H1 (cell line): Measurements from ENCODE around the gene CAMK2B. TPM values are rescaled to one million over a fixed set of nuclear protein-coding genes. Genes with fewer than 3 reads are reported as not detected.
A peak's percentile ranks its signal among the peaks of the same experiment; 100 is the strongest.

Experiments used
- CTCF ChIA-PET: fragments of 300-600 bp; sonication (Branson Sonifier 250); formaldehyde crosslinking; loops from one replicate; lab custom pipeline; 2021; ENCODE audit not compliant: partially characterized antibody; lab: Charles Lee
- POLR2A ChIA-PET: fragments of 300-600 bp; sonication (Branson Sonifier 250); formaldehyde crosslinking; loops from one replicate; lab custom pipeline; 2021; ENCODE audit warnings: inconsistent platforms; ENCODE audit not compliant: partially characterized antibody; lab: Charles Lee
- DNase-seq, 2 experiments: peaks; one replicate each; pipeline versions ENCODE4 v3.0.0 to v3.0.0-alpha.2; 2010 to 2022; ENCODE audit warnings: low spot score in 2 of 2, low read depth in 1 of 2, mixed read lengths in 1 of 2
- FAIRE-seq: peaks from 2 replicates; lab custom pipeline; 2011; peaks lifted over from hg19 to GRCh38; lab: Jason Lieb, UNC
- H2AFZ ChIP-seq: 2 replicates; pipeline ENCODE4 v1.8.1; 2012; ENCODE audit warnings: low read length, inconsistent platforms
- H2AK5ac ChIP-seq: 2 replicates; pipeline ENCODE4 v1.6.1; 2013; ENCODE audit warnings: low read depth, low read length
- H2BK120ac ChIP-seq: replicated peaks from 2 replicates; pipeline ENCODE3; 2013; ENCODE audit warnings: low read depth, low read length, inconsistent platforms
- H2BK12ac ChIP-seq: 2 replicates; pipeline ENCODE4 v1.6.1; 2013; ENCODE audit warnings: low read depth, low read length
- H2BK15ac ChIP-seq: 2 replicates; pipeline ENCODE4 v1.6.1; 2013; ENCODE audit warnings: low read length
- H2BK20ac ChIP-seq: 2 replicates; pipeline ENCODE4 v1.6.1; 2013; ENCODE audit warnings: low read length
- H2BK5ac ChIP-seq: 2 replicates; pipeline ENCODE4 v1.6.1; 2013; ENCODE audit warnings: low read depth, low read length
- H3K14ac ChIP-seq: 2 replicates; pipeline ENCODE4 v1.6.1; 2013; ENCODE audit warnings: inconsistent platforms; ENCODE audit not compliant: insufficient read length
- H3K18ac ChIP-seq: 2 replicates; pipeline ENCODE4 v1.6.1; 2013; ENCODE audit warnings: low read length; ENCODE audit errors: extremely low read depth
- H3K23ac ChIP-seq: 2 replicates; pipeline ENCODE4 v1.6.1; 2013; ENCODE audit warnings: inconsistent platforms; ENCODE audit not compliant: insufficient read length
- H3K23me2 ChIP-seq: 2 replicates; pipeline ENCODE4 v1.6.1; 2013; ENCODE audit warnings: low read depth, low read length
- H3K27ac ChIP-seq: 2 replicates; pipeline ENCODE4 v1.6.1; 2011; ENCODE audit warnings: low read depth, low read length, inconsistent platforms
- H3K27me3 ChIP-seq, 4 experiments: replicated peaks in 1 of 4; 1 replicate in 1 of 4; 2 replicates in 3 of 4; pipeline versions ENCODE4 v1.6.1 to v1.8.1; 2011 to 2013; ENCODE audit warnings: low read length in 3 of 4, mild to moderate bottlenecking in 3 of 4, inconsistent platforms in 2 of 4, mixed read lengths in 2 of 4, moderate library complexity in 1 of 4; ENCODE audit not compliant: control insufficient read depth in 3 of 4, insufficient read depth in 3 of 4; ENCODE audit errors: extremely low read depth in 1 of 4
- H3K36me3 ChIP-seq, 4 experiments: 2 replicates each; pipeline versions ENCODE4 v1.6.1 to v1.8.1; 2011 to 2013; ENCODE audit warnings: mild to moderate bottlenecking in 4 of 4, low read length in 3 of 4, moderate library complexity in 2 of 4, control low read depth in 1 of 4, inconsistent platforms in 1 of 4; ENCODE audit not compliant: insufficient read depth in 4 of 4, control insufficient read depth in 2 of 4
- H3K4ac ChIP-seq: replicated peaks from 2 replicates; pipeline ENCODE3; 2013; ENCODE audit warnings: low read length, low read depth, mixed read lengths, inconsistent platforms; ENCODE audit not compliant: insufficient read length
- H3K4me1 ChIP-seq, 4 experiments: replicated peaks in 1 of 4; 1 replicate in 1 of 4; 2 replicates in 3 of 4; pipeline versions ENCODE4 v1.6.1 to v1.8.1; 2011 to 2013; ENCODE audit warnings: low read length in 3 of 4, inconsistent platforms in 2 of 4, mixed read lengths in 1 of 4; ENCODE audit not compliant: insufficient read depth in 4 of 4, control insufficient read depth in 3 of 4
- H3K4me2 ChIP-seq, 2 experiments: 2 replicates each; pipeline versions ENCODE4 v1.6.1 to v1.8.1; 2011 to 2013; ENCODE audit warnings: low read depth in 2 of 2, low read length in 2 of 2, control low read depth in 1 of 2, inconsistent platforms in 1 of 2, mild to moderate bottlenecking in 1 of 2; ENCODE audit not compliant: insufficient read depth in 1 of 2
- H3K4me3 ChIP-seq, 4 experiments: fragments of 200-600, 300-600 bp in 1 of 4; sonication (generic), shearing (Covaris generic), sonication (Bioruptor Twin) in 1 of 4; 2 replicates each; pipeline versions ENCODE4 v1.5.1 to v1.8.1; 2011 to 2016; ENCODE audit warnings: low read length in 4 of 4, low read depth in 3 of 4, control low read depth in 2 of 4, inconsistent platforms in 2 of 4, mild to moderate bottlenecking in 2 of 4, mixed read lengths in 1 of 4, moderate library complexity in 1 of 4; ENCODE audit not compliant: insufficient read depth in 2 of 4; ENCODE audit errors: extremely low read depth in 1 of 4
- H3K56ac ChIP-seq: replicated peaks from 2 replicates; pipeline ENCODE3; 2013; ENCODE audit warnings: low read depth, mild to moderate bottlenecking, mixed read lengths, low read length, inconsistent platforms; ENCODE audit not compliant: insufficient read length
- H3K79me1 ChIP-seq: 2 replicates; pipeline ENCODE4 v1.6.1; 2013; ENCODE audit warnings: low read depth, low read length, control low read depth
- H3K79me2 ChIP-seq, 2 experiments: 2 replicates each; pipeline versions ENCODE4 v1.6.1 to v1.8.1; 2012 to 2013; ENCODE audit warnings: low read length in 2 of 2, mild to moderate bottlenecking in 2 of 2, inconsistent platforms in 1 of 2; ENCODE audit not compliant: insufficient read depth in 2 of 2, control insufficient read depth in 1 of 2
- H3K9ac ChIP-seq, 4 experiments: replicated peaks in 1 of 4; 1 replicate in 1 of 4; 2 replicates in 3 of 4; pipeline versions ENCODE4 v1.6.1 to v1.8.1; 2011 to 2013; ENCODE audit warnings: low read depth in 3 of 4, low read length in 3 of 4, control low read depth in 2 of 4, mild to moderate bottlenecking in 2 of 4, moderate library complexity in 2 of 4, inconsistent platforms in 1 of 4; ENCODE audit errors: extremely low read depth in 1 of 4
- H3K9me3 ChIP-seq, 2 experiments: 2 replicates each; pipeline versions ENCODE4 v1.6.1 to v1.8.1; 2012 to 2013; ENCODE audit warnings: mild to moderate bottlenecking in 2 of 2, moderate library complexity in 2 of 2, control low read depth in 1 of 2, inconsistent platforms in 1 of 2, low read depth in 1 of 2, low read length in 1 of 2, mixed read lengths in 1 of 2; ENCODE audit not compliant: insufficient read depth in 2 of 2
- H4K20me1 ChIP-seq, 2 experiments: replicated peaks in 1 of 2; 2 replicates each; pipeline versions ENCODE3 to v1.8.1; 2011 to 2013; ENCODE audit warnings: inconsistent platforms in 2 of 2, low read length in 2 of 2, mild to moderate bottlenecking in 1 of 2; ENCODE audit not compliant: insufficient read depth in 2 of 2, control insufficient read depth in 1 of 2
- H4K5ac ChIP-seq: 2 replicates; pipeline ENCODE4 v1.6.1; 2013; ENCODE audit warnings: low read length, low read depth, mixed read lengths, inconsistent platforms; ENCODE audit not compliant: insufficient read length
- H4K8ac ChIP-seq: 2 replicates; pipeline ENCODE4 v1.8.0; 2013; ENCODE audit warnings: mild to moderate bottlenecking, moderate library complexity, low read length, inconsistent platforms; ENCODE audit not compliant: insufficient read depth; ENCODE audit errors: extremely low read depth
- H4K91ac ChIP-seq: replicated peaks from 2 replicates; pipeline ENCODE3; 2013; ENCODE audit warnings: low read length, mixed read lengths, inconsistent platforms; ENCODE audit not compliant: insufficient read length
- CBX8 ChIP-seq: fragments of 300-800, 300-1000 bp; sonication (generic); IDR thresholded peaks from 2 replicates; pipeline ENCODE4 v1.7.1; 2016; ENCODE audit warnings: low read depth, low read length, borderline replicate concordance
- GTF2F1 ChIP-seq: IDR thresholded peaks from 2 replicates; pipeline ENCODE4 v1.6.1; 2012; ENCODE audit warnings: low read depth, low read length, improper control_type of control experiment, borderline replicate concordance
- KDM4A ChIP-seq: IDR thresholded peaks from one replicate; pipeline ENCODE4 v1.7.1; 2012; ENCODE audit warnings: low read depth, mild to moderate bottlenecking, moderate library complexity, low read length, inconsistent platforms; ENCODE audit not compliant: severe bottlenecking
- NRF1 ChIP-seq: IDR thresholded peaks from 2 replicates; pipeline ENCODE4 v1.6.1; 2011; ENCODE audit warnings: mild to moderate bottlenecking, low read depth, low read length, improper control_type of control experiment
- POLR2AphosphoS5 ChIP-seq: IDR thresholded peaks from 2 replicates; pipeline ENCODE4 v1.6.1; 2011; ENCODE audit warnings: low read depth, low read length
- SIN3A ChIP-seq, 2 experiments: IDR thresholded peaks in 1 of 2; conservative IDR thresholded peaks in 1 of 2; 2 replicates each; pipeline ENCODE4 v1.6.1; 2011 to 2012; ENCODE audit warnings: low read length in 2 of 2, improper control_type of control experiment in 1 of 2, low read depth in 1 of 2, mild to moderate bottlenecking in 1 of 2
- SP4 ChIP-seq: IDR thresholded peaks from 2 replicates; pipeline ENCODE4 v1.6.1; 2012; ENCODE audit warnings: low read length, inconsistent platforms
- TBP ChIP-seq: IDR thresholded peaks from 2 replicates; pipeline ENCODE4 v1.6.1; 2011; ENCODE audit warnings: low read depth, low read length, improper control_type of control experiment
- TCF12 ChIP-seq: IDR thresholded peaks from 2 replicates; pipeline ENCODE4 v1.6.1; 2011; ENCODE audit warnings: low read depth, mild to moderate bottlenecking, low read length
- WGBS, 2 experiments: shearing (Covaris generic) in 1 of 2; methylation state at CpG; one replicate each; pipeline versions ENCODE4 v1.1.6 to v1.1.7; 2013 to 2015; ENCODE audit warnings: low lambda C conversion rate in 2 of 2, mixed read lengths in 2 of 2, inconsistent platforms in 1 of 2, low coverage in 1 of 2, missing lambda C conversion rate in 1 of 2; ENCODE audit not compliant: insufficient replicate concordance in 2 of 2, insufficient coverage in 1 of 2, insufficient read length in 1 of 2; ENCODE audit errors: extremely low coverage in 1 of 2, missing lambda C conversion rate in 1 of 2; 5-methylcytosine and 5-hydroxymethylcytosine counted together
- polyA plus RNA-seq, 7 experiments: library from polyadenylated mRNA; depleted of rRNA in 3 of 7; stranded (reverse) in 5 of 7; unstranded in 2 of 7; fragments of >200 nt in 5 of 7; fragments of 200-250 nt in 2 of 7; gene quantifications; 1 replicate in 5 of 7; 2 replicates in 1 of 7; 4 replicates in 1 of 7; pipeline versions ENCODE4 v1.2.1 to v1.2.3, GENCODE V29; 2011 to 2013; ENCODE audit warnings: missing spikeins in 2 of 7, mixed read lengths in 2 of 7
- total RNA-seq: library from RNA; stranded (reverse); fragmentation: NEBNext Ultra II Directional; extraction: Animal tissue kit (Norgen Biotek cat#: 25700); gene quantifications from 2 replicates; pipeline ENCODE4 v1.2.1, GENCODE V29; 2021
- TF ChIP-seq, protein P1 (sequence below): IDR thresholded peaks from 2 replicates; pipeline ENCODE4 v1.6.1; 2012; ENCODE audit warnings: inconsistent platforms
- TF ChIP-seq, protein P2 (sequence below): IDR thresholded peaks from 2 replicates; pipeline ENCODE4 v1.6.1; 2012; ENCODE audit warnings: inconsistent platforms

The CAMK2B gene
- total and polyA plus RNA-seq, 2 of the 8 experiments (the other 6 are each of a cell fraction or from before 2014, with no cell fraction given), result 0.05 to 0.15 TPM

DNA sequence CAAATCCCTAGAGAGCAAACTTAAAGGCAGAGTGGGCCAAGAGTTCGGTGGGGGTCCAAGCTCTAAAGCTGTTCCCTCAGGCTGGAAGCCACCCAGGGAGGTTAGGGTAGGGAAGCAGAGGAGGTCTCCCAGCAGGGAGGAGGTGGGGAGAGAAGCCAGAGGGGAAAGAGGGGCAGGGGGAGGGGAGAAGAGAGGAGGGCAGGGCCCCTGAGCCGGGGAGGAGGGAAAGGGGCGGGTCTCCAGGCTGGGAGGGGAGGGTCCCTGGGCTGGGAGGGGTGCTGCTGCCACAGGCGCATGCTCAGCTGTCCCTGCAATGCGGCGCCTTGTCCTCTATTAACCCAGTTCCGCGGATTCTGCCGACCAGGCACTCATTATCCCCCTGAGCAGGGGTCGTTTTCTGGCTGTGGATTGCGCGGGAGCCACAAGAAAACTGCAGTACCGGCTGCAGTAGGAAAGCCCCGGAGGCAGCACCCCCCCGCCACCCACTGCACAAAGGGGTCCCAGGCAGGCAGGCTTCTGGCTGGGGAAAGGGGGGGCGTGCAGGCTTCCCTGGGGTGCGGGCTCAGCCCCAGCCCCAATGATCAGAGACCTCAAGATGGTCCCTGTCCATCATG lies 49.3 kb downstream of the CAMK2B start:
- DNase-seq (peak; percentile 67 to 80), FAIRE-seq (no peak)
- ChIA-PET POLR2A (interaction anchor here (1.4 kb wide), 1 partner anchor 14 kb away, joined by 3 read pairs; no protein-coding TSS in a partner anchor), CTCF (interaction anchor here (1.0 to 1.6 kb wide), 3 partner anchors 35 to 289 kb away, joined by 3 to 9 read pairs (median 4); no protein-coding TSS in a partner anchor)
- H2AK5ac ChIP-seq, result no peak overlapping the region
- H2BK120ac ChIP-seq, result no peak overlapping the region
- no peak overlapping the region for H4K5ac ChIP-seq
- H3K14ac ChIP-seq, result no peak overlapping the region
- no peak overlapping the region for H4K91ac ChIP-seq
- no peaks in the 10 kb centered on the region; the same call in 1 of the 2 replicates for H3K23me2 ChIP-seq
- no peak overlapping the region for H2BK5ac ChIP-seq
- no peak overlapping the region for H2BK15ac ChIP-seq
- 12% methylated on average over 8 of the region's 17 CpGs; no CpG with 5 or more reads in 1 of the 2 experiments for WGBS, 2 experiments
- no peak overlapping the region for H3K4ac ChIP-seq
- no peaks in the 10 kb centered on the region for H3K9me3 ChIP-seq
- no peaks in the 10 kb centered on the region for H3K79me1 ChIP-seq
- peak overlapping the region; percentile 4 to 52 (median 22); a peak in 6 of 8 replicates for H3K4me3 ChIP-seq
- H3K23ac ChIP-seq, result no peak overlapping the region
- no peak overlapping the region for H3K27ac ChIP-seq
- H2BK12ac ChIP-seq, result no peak overlapping the region
- H3K56ac ChIP-seq, result no peak overlapping the region
- peak overlapping the region; percentile 43 to 61 for H3K4me2 ChIP-seq
- H3K9ac ChIP-seq, result no peak overlapping the region
- peaks cover 0 to 3% of the 10 kb centered on the region in 2 experiments for H4K20me1 ChIP-seq
- H3K79me2 ChIP-seq, result no peaks in the 10 kb centered on the region
- H3K18ac ChIP-seq, result no peak overlapping the region; the same call in 1 of the 2 replicates
- H3K36me3 ChIP-seq, result no peaks in the 10 kb centered on the region
- H2AFZ ChIP-seq, result no peak overlapping the region
- no peak overlapping the region for H2BK20ac ChIP-seq
- H3K27me3 ChIP-seq, result peaks cover 0 to 25% (median 17%) of the 10 kb centered on the region in 4 experiments; a peak in 5 of 7 replicates
- H4K8ac ChIP-seq, result no peak overlapping the region
- H3K4me1 ChIP-seq, result peaks cover 0 to 10% (median 5%) of the 10 kb centered on the region in 4 experiments; a peak in 5 of 7 replicates
- TF ChIP-seq, protein P1, sequence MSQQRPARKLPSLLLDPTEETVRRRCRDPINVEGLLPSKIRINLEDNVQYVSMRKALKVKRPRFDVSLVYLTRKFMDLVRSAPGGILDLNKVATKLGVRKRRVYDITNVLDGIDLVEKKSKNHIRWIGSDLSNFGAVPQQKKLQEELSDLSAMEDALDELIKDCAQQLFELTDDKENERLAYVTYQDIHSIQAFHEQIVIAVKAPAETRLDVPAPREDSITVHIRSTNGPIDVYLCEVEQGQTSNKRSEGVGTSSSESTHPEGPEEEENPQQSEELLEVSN, result no peak
- TF ChIP-seq NRF1, result peak; percentile 62
- TF ChIP-seq, protein P2, sequence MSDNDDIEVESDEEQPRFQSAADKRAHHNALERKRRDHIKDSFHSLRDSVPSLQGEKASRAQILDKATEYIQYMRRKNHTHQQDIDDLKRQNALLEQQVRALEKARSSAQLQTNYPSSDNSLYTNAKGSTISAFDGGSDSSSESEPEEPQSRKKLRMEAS, result peak; percentile 13; the same call in 1 of the 2 replicates
- peak; percentile 46 for TF ChIP-seq KDM4A
- no peak for TF ChIP-seq CBX8
- TF ChIP-seq GTF2F1, result no peak
- TF ChIP-seq TCF12, result no peak
- peak; percentile 61 for TF ChIP-seq POLR2AphosphoS5
- TF ChIP-seq SP4, result 0 out of 2 replicates have a peak, but pooled peaks have one; percentile 48
- no peak for TF ChIP-seq TBP
- TF ChIP-seq SIN3A (conservative IDR thresholded peaks at IDR 0.05 in 1 of 2, IDR thresholded peaks at IDR 0.05 in 1 of 2; ENCODE audit: low read depth in 1 of 2, low read length in 2 of 2), result 0 out of 4 replicates have a peak, but pooled peaks of 1 of the 2 experiments have one; percentile 35
